Endothelial cell of umbilical vein (primary cell): ENCODE measurements around the gene FAM53B. TPM values are rescaled to one million over a fixed set of nuclear protein-coding genes. Genes with fewer than 3 reads are reported as not detected.

Experiments used
- BruUV-seq: library from RNA; stranded (reverse); fragments of 400-500 nt; replicated peaks from 2 replicates; lab custom pipeline; 2021; lab: Mats Ljungman, UMichigan
- CTCF ChIA-PET: fragments of 300-600, 350-600 bp; sonication (Branson Sonifier 250); formaldehyde crosslinking; loops from one replicate; lab custom pipeline; 2021; ENCODE audit warnings: antibody characterized with exemption, inconsistent platforms; lab: Charles Lee
- POLR2A ChIA-PET: fragments of 300-600, 350-600 bp; sonication (Branson Sonifier 250); formaldehyde crosslinking; loops from one replicate; lab custom pipeline; 2021; ENCODE audit warnings: antibody characterized with exemption, inconsistent platforms; lab: Charles Lee
- DNase-seq: peaks from one replicate; pipeline ENCODE4 v3.0.0-alpha.2; 2011; ENCODE audit warnings: low read depth, low spot score
- FAIRE-seq: peaks from 2 replicates; lab custom pipeline; 2011; peaks lifted over from hg19 to GRCh38; lab: Jason Lieb, UNC
- H2AFZ ChIP-seq: 2 replicates; pipeline ENCODE4 v1.6.0; 2012; ENCODE audit warnings: low read depth, low read length, control low read depth, inconsistent platforms
- H3K27ac ChIP-seq: 2 replicates; pipeline ENCODE4 v1.5.1; 2011; ENCODE audit warnings: low read depth, mild to moderate bottlenecking, control low read depth, low read length, moderate library complexity; ENCODE audit not compliant: insufficient read depth
- H3K27me3 ChIP-seq, 2 experiments: 2 replicates each; pipeline versions ENCODE4 v1.6.0 to v1.6.1; 2011; ENCODE audit warnings: low read length in 2 of 2, mixed read lengths in 1 of 2; ENCODE audit not compliant: control insufficient read depth in 2 of 2, insufficient read depth in 2 of 2
- H3K36me3 ChIP-seq, 2 experiments: 2 replicates in 1 of 2; 3 replicates in 1 of 2; pipeline ENCODE4 v1.5.1; 2011; ENCODE audit warnings: low read length in 2 of 2, mild to moderate bottlenecking in 1 of 2, moderate library complexity in 1 of 2; ENCODE audit not compliant: control insufficient read depth in 2 of 2, insufficient read depth in 2 of 2; ENCODE audit errors: extremely low read depth in 1 of 2
- H3K4me1 ChIP-seq: 3 replicates; pipeline ENCODE4 v1.5.1; 2011; ENCODE audit warnings: mild to moderate bottlenecking, low read length; ENCODE audit not compliant: control insufficient read depth, insufficient read depth; ENCODE audit errors: extremely low read depth
- H3K4me2 ChIP-seq: 2 replicates; pipeline ENCODE4 v1.6.1; 2011; ENCODE audit warnings: low read length, control low read depth, mixed read lengths; ENCODE audit not compliant: insufficient read depth
- H3K4me3 ChIP-seq, 3 experiments: fragments of 200-600 bp in 1 of 3; sonication (generic), shearing (Covaris generic) in 1 of 3; replicated peaks in 1 of 3; 2 replicates each; pipeline ENCODE4 v1.5.1; 2011 to 2016; ENCODE audit warnings: control low read depth in 3 of 3, low read length in 3 of 3, mild to moderate bottlenecking in 2 of 3, inconsistent platforms in 1 of 3, low read depth in 1 of 3, moderate library complexity in 1 of 3; ENCODE audit not compliant: insufficient read depth in 1 of 3
- H3K79me2 ChIP-seq: 2 replicates; pipeline ENCODE4 v1.6.0; 2012; ENCODE audit warnings: low read length, inconsistent platforms; ENCODE audit not compliant: control insufficient read depth, insufficient read depth
- H3K9ac ChIP-seq: replicated peaks from 2 replicates; pipeline ENCODE3; 2011; ENCODE audit warnings: low read length, control low read depth; ENCODE audit not compliant: insufficient read depth; ENCODE audit errors: extremely low read depth
- H3K9me1 ChIP-seq: replicated peaks from 3 replicates; pipeline ENCODE4 v1.6.0; 2011; ENCODE audit warnings: mild to moderate bottlenecking, low read length; ENCODE audit not compliant: control insufficient read depth, insufficient read depth; ENCODE audit errors: extremely low read depth
- H3K9me3 ChIP-seq: replicated peaks from 2 replicates; pipeline ENCODE4 v1.5.1; 2012; ENCODE audit warnings: low read length, inconsistent platforms; ENCODE audit not compliant: control insufficient read depth, insufficient read depth
- H4K20me1 ChIP-seq: replicated peaks from 2 replicates; pipeline ENCODE3; 2011; ENCODE audit warnings: mild to moderate bottlenecking, low read length; ENCODE audit not compliant: control insufficient read depth, insufficient read depth; ENCODE audit errors: extremely low read depth
- EZH2 ChIP-seq: IDR thresholded peaks from 2 replicates; pipeline ENCODE4 v1.6.1; 2012; ENCODE audit warnings: borderline replicate concordance, low read depth, mild to moderate bottlenecking, moderate library complexity, low read length, inconsistent platforms; ENCODE audit not compliant: severe bottlenecking
- FOS ChIP-seq: IDR thresholded peaks from 2 replicates; pipeline ENCODE4 v1.6.1; 2011; ENCODE audit warnings: mild to moderate bottlenecking, low read length, moderate library complexity, borderline replicate concordance; ENCODE audit not compliant: insufficient read depth
- GATA2 ChIP-seq: IDR thresholded peaks from 2 replicates; pipeline ENCODE4 v1.7.0; 2011; ENCODE audit warnings: low read depth, mild to moderate bottlenecking, moderate library complexity, mixed read lengths, low read length; ENCODE audit not compliant: insufficient read length, insufficient read depth
- JUN ChIP-seq: IDR thresholded peaks from 2 replicates; pipeline ENCODE4 v1.6.1; 2011; ENCODE audit warnings: borderline replicate concordance, low read depth; ENCODE audit not compliant: insufficient read length, insufficient read depth
- MYC ChIP-seq: IDR thresholded peaks from one replicate; pipeline ENCODE4 v1.6.1; 2011; ENCODE audit warnings: mild to moderate bottlenecking, low read depth, low read length
- POLR2A ChIP-seq: IDR thresholded peaks from 2 replicates; pipeline ENCODE4 v1.6.1; 2012; ENCODE audit warnings: low read depth, mild to moderate bottlenecking, control low read depth, low read length
- POLR2AphosphoS5 ChIP-seq: IDR thresholded peaks from 2 replicates; pipeline ENCODE4 v1.6.1; 2012; ENCODE audit warnings: low read depth, mild to moderate bottlenecking, control low read depth, low read length, moderate library complexity; ENCODE audit not compliant: insufficient read depth
- dilution Hi-C: fragments of 300-500 bp; cut with MboI; formaldehyde crosslinking; loops from one replicate; pipeline ENCODE4 v1.15.0; 2019; ENCODE audit warnings: low sequenced_read_pairs; ENCODE audit not compliant: extremely low pct_ligation_motif_present
- intact Hi-C: fragments of 100-400 bp; cut with micrococcal nuclease; formaldehyde crosslinking; loops from one replicate; pipeline ENCODE4 v1.10.0; 2022
- polyA plus RNA-seq, 4 experiments: library from polyadenylated mRNA; depleted of rRNA in 3 of 4; stranded (reverse) in 3 of 4; unstranded in 1 of 4; fragments of >200 nt; gene quantifications; 2 replicates each; pipeline versions ENCODE4 v1.2.1 to v1.2.3, GENCODE V29; 2011 to 2012; ENCODE audit warnings: missing spikeins in 1 of 4
- total RNA-seq: library from RNA; stranded (reverse); gene quantifications from 2 replicates; pipeline ENCODE4 v1.2.3, GENCODE V29; 2021
- TF ChIP-seq, protein P1 (sequence below): IDR thresholded peaks from 2 replicates; pipeline ENCODE4 v1.6.1; 2011; ENCODE audit not compliant: insufficient read depth, insufficient read length
- TF ChIP-seq, protein P2 (sequence below), 2 donors: IDR thresholded peaks; 1 replicate in 1 of 2; 2 replicates in 1 of 2; pipeline ENCODE4 v1.5.1; 2011; ENCODE audit warnings: low read length in 2 of 2, mild to moderate bottlenecking in 2 of 2, moderate library complexity in 2 of 2, control low read depth in 1 of 2, inconsistent platforms in 1 of 2, low read depth in 1 of 2; ENCODE audit not compliant: insufficient read depth in 1 of 2; ENCODE audit errors: extremely low read depth in 1 of 2

The FAM53B gene
- total and polyA plus RNA-seq, 2 donors (not counting 3 experiments of a cell fraction or from before 2014, with no cell fraction given) = 8.5 to 21.1 TPM

DNA sequence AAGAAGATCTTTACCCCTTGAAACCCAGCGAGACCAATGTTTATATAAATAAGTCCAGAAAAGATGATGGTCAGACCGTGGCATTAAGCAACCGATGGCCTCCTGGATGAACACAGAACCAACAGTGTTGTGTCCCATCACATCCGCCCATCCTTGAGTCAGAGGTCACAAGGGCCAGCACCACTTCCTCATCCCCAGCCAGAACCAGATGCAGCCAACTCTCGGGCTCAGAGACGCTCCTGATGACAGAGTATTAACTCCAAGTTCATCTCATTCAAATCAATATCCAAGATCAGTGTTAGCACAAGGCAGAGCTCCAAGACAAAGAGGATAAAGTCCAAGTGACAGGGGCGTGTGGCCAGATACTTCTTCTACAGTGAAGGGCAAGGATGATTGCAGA is 63.5 kb downstream of the FAM53B start:
- TF ChIP-seq EZH2 = no peak
- TF ChIP-seq, protein P1, sequence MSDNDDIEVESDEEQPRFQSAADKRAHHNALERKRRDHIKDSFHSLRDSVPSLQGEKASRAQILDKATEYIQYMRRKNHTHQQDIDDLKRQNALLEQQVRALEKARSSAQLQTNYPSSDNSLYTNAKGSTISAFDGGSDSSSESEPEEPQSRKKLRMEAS = no peak
- TF ChIP-seq MYC = no peak
- TF ChIP-seq GATA2 = no peak
- TF ChIP-seq POLR2A = no peak
- TF ChIP-seq FOS = no peak
- TF ChIP-seq JUN = no peak
- TF ChIP-seq POLR2AphosphoS5 = no peak
- TF ChIP-seq, protein P2, sequence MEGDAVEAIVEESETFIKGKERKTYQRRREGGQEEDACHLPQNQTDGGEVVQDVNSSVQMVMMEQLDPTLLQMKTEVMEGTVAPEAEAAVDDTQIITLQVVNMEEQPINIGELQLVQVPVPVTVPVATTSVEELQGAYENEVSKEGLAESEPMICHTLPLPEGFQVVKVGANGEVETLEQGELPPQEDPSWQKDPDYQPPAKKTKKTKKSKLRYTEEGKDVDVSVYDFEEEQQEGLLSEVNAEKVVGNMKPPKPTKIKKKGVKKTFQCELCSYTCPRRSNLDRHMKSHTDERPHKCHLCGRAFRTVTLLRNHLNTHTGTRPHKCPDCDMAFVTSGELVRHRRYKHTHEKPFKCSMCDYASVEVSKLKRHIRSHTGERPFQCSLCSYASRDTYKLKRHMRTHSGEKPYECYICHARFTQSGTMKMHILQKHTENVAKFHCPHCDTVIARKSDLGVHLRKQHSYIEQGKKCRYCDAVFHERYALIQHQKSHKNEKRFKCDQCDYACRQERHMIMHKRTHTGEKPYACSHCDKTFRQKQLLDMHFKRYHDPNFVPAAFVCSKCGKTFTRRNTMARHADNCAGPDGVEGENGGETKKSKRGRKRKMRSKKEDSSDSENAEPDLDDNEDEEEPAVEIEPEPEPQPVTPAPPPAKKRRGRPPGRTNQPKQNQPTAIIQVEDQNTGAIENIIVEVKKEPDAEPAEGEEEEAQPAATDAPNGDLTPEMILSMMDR (IDR thresholded peaks at IDR 0.05; ENCODE audit: extremely low read depth in 1 of 2, insufficient read depth in 1 of 2, low read depth in 1 of 2, low read length in 2 of 2) = no peak
- FAIRE-seq (peak; percentile 47), DNase-seq (no peak)
- Histone ChIP-seq H3K4me2 (no peak overlapping the region), H3K27me3 (no peaks in the 10 kb centered on the region), H3K9me1 (no peaks in the 10 kb centered on the region), H3K36me3 (peaks cover 0 to 7% of the 10 kb centered on the region in 2 experiments), H4K20me1 (no peaks in the 10 kb centered on the region), H3K27ac (no peak overlapping the region), H3K79me2 (peaks cover 4% of the 10 kb centered on the region), H3K9ac (no peak overlapping the region), H3K4me3 (no peak overlapping the region), H3K4me1 (no peaks in the 10 kb centered on the region), H2AFZ (no peak overlapping the region), H3K9me3 (no peaks in the 10 kb centered on the region)
- no TSS peak for BruUV-seq
- intact Hi-C loops = no loop called here
- POLR2A ChIA-PET = no interaction called here
- CTCF ChIA-PET = interaction anchor here (1.0 to 1.8 kb wide), 4 partner anchors 9 to 35 kb away, joined by 3 to 6 read pairs (median 4); no protein-coding TSS in a partner anchor
- dilution Hi-C loops = no loop called here
